Upper lobe of left lung (tissue), 4 donors: ENCODE results near the gene PRKCE.

ENCODE experiments used
- CTCF ChIP-seq, 6 experiments: fragments of 450-650 bp in 4 of 6; fragments of 200-600 bp in 2 of 6; sonication (generic) in 2 of 6; IDR thresholded peaks; one replicate each; pipeline ENCODE4 v1.5.1; 2016 to 2019; ENCODE audit warnings: antibody characterized with exemption in 6 of 6
- POLR2A ChIP-seq, 4 donors: fragments of 450-650 bp; IDR thresholded peaks; one replicate each; pipeline ENCODE4 v1.5.1; 2016 to 2017; ENCODE audit warnings: antibody characterized with exemption in 4 of 4, mild to moderate bottlenecking in 2 of 4

GRCh38 chr2:45944074-45944473 lies 292.6 kb downstream of the PRKCE start:
- TF ChIP-seq CTCF (IDR thresholded peaks at IDR 0.05), result no peak
- no peak for TF ChIP-seq POLR2A (IDR thresholded peaks at IDR 0.05)
